HEK293T (cell line): Measurements from ENCODE around the gene ZBTB2.

Source experiments
- CTCF ChIA-PET: fragments of 350-600 bp; formaldehyde crosslinking; extraction: SDS; loops from one replicate; lab custom pipeline; 2021; ENCODE audit warnings: antibody characterized with exemption, inconsistent platforms; lab: Yijun Ruan, JAX
- POLR2A ChIA-PET: fragments of 350-600 bp; formaldehyde crosslinking; extraction: SDS; loops from one replicate; lab custom pipeline; 2020; ENCODE audit warnings: antibody characterized with exemption, inconsistent platforms; lab: Yijun Ruan, JAX
- DNase-seq: peaks from one replicate; pipeline ENCODE4 v3.0.0; 2012; ENCODE audit warnings: mixed read lengths; ENCODE audit errors: extremely low spot score
- ARNT ChIP-seq: fragments of 450-650 bp; IDR thresholded peaks from 2 replicates; pipeline ENCODE4 v1.6.1; 2017; ENCODE audit warnings: mild to moderate bottlenecking
- BHLHE40 ChIP-seq: fragments of 450-650 bp; IDR thresholded peaks from 2 replicates; pipeline ENCODE4 v1.6.1; 2016; ENCODE audit warnings: mild to moderate bottlenecking, moderate library complexity, borderline replicate concordance
- CTBP1 ChIP-seq: fragments of 450-650 bp; IDR thresholded peaks from 2 replicates; pipeline ENCODE4 v1.6.1; 2016; ENCODE audit warnings: borderline replicate concordance
- ELF4 ChIP-seq: fragments of 450-650 bp; IDR thresholded peaks from 2 replicates; pipeline ENCODE4 v1.6.1; 2017; ENCODE audit warnings: antibody characterized with exemption
- FOXA1 ChIP-seq: fragments of 450-650 bp; IDR thresholded peaks from 2 replicates; pipeline ENCODE4 v1.6.1; 2016; ENCODE audit warnings: mild to moderate bottlenecking
- FOXK2 ChIP-seq: fragments of 450-650 bp; IDR thresholded peaks from 2 replicates; pipeline ENCODE4 v1.6.1; 2016; ENCODE audit warnings: mild to moderate bottlenecking
- FOXM1 ChIP-seq: fragments of 450-650 bp; IDR thresholded peaks from 2 replicates; pipeline ENCODE4 v1.6.1; 2017; ENCODE audit warnings: mild to moderate bottlenecking, borderline replicate concordance
- HDGF ChIP-seq: fragments of 450-650 bp; IDR thresholded peaks from 2 replicates; pipeline ENCODE4 v1.6.1; 2017; ENCODE audit warnings: antibody characterized with exemption, borderline replicate concordance
- L3MBTL2 ChIP-seq: fragments of 450-650 bp; conservative IDR thresholded peaks from 2 replicates; pipeline ENCODE4 v1.6.1; 2016; ENCODE audit warnings: mild to moderate bottlenecking
- LEF1 ChIP-seq: fragments of 450-650 bp; IDR thresholded peaks from 2 replicates; pipeline ENCODE4 v1.6.1; 2017; ENCODE audit warnings: mild to moderate bottlenecking, borderline replicate concordance
- NFRKB ChIP-seq: fragments of 450-650 bp; IDR thresholded peaks from 2 replicates; pipeline ENCODE4 v1.6.1; 2016; ENCODE audit warnings: mild to moderate bottlenecking, moderate library complexity
- SP1 ChIP-seq: fragments of 450-650 bp; IDR thresholded peaks from 2 replicates; pipeline ENCODE4 v1.6.1; 2017
- SUZ12 ChIP-seq: fragments of 450-650 bp; IDR thresholded peaks from 2 replicates; pipeline ENCODE4 v1.6.1; 2016; ENCODE audit warnings: mild to moderate bottlenecking
- TARDBP ChIP-seq: fragments of 450-650 bp; IDR thresholded peaks from 2 replicates; pipeline ENCODE4 v1.6.1; 2016
- ZNF384 ChIP-seq: fragments of 450-650 bp; IDR thresholded peaks from 2 replicates; pipeline ENCODE4 v1.6.1; 2016
- TF ChIP-seq, protein P1 (sequence below): fragments of 450-650 bp; IDR thresholded peaks from 2 replicates; pipeline ENCODE4 v1.6.1; 2016

The ZBTB2 gene

DNA sequence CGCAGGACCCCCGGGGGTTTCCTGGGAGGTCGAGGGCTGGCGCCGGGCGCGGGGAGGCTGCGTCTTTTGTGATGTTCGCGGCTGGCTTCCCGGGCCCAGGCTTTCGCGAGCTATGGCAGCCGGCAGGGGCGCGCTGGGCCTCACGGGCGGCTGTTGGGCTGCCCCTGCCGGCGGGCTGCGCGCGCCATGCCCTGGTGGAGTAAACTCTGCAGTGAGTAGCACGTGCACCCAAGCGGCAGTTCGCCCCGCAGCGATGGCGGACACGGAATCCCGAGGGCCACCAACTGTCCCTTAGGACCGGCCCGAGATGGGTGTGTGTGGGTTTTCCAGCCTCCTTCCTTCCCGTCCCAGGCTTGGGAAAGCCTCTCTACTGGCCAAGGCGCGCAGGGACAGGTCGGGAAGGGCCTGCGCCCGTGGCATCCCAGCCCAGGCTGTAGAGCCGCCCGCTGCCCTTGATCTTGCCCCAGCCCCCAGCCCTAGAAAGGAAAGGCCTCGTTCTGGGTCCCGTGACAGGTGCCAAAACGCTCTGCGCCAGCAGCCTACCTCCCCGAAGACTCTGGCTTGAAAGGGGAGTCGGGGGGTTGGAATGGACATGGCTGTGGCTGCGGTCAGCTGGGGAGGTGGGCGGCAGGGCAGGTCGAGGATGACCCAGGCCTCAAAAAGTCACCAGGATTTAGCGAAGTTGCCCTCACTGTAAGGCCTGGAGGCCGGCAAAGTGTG is 49.7 kb downstream of the ZBTB2 start:
- POLR2A ChIA-PET, result no interaction called here
- TF ChIP-seq CTBP1 (no peak), SP1 (no peak), FOXA1 (no peak), NFRKB (no peak), ZNF384 (no peak), LEF1 (no peak), SUZ12 (no peak), HDGF (no peak), TARDBP (no peak), FOXM1 (no peak), L3MBTL2 (no peak), BHLHE40 (no peak), ELF4 (no peak), ARNT (no peak)
- TF ChIP-seq, protein P1, sequence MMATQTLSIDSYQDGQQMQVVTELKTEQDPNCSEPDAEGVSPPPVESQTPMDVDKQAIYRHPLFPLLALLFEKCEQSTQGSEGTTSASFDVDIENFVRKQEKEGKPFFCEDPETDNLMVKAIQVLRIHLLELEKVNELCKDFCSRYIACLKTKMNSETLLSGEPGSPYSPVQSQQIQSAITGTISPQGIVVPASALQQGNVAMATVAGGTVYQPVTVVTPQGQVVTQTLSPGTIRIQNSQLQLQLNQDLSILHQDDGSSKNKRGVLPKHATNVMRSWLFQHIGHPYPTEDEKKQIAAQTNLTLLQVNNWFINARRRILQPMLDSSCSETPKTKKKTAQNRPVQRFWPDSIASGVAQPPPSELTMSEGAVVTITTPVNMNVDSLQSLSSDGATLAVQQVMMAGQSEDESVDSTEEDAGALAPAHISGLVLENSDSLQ, result no peak
- DNase-seq, result no peak
- CTCF ChIA-PET, result interaction anchor here (0.6 kb wide), 1 partner anchor 11 kb away, joined by 3 read pairs; no protein-coding TSS in a partner anchor

DNA sequence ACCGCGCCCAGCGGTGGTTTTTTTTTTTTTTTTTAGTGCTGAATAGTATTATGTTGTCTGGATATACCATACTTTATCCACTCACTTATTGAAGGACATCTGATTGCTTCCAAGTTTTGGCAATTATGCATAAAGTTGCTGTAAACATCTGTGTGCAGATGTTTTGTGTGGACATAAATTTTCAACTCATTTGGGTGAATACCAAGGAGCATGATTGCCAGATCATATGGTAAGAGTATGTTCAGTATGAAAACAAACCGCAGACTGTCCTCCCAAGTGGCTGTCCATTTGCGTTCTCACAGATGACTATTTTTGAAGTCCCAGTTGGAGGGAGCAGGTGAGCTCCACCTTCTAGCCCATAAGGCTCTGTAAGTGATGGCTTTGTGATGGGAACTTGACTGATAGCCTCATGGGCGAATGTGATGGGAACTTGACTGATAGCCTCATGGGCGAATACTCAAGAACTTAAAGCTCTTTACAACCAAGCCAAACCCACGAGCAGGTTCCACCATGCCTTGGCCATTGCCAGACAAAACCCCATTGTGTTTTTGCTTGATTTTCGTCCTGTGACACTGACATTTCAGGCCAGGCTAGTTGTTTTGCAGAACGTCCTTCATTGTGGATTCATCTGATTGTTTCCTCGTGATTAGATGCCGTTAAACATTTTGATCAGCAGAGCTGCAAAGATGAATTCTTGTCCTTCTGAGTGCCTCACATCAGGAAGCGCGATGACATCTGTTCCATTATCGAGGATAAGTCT is 51.0 kb downstream of the ZBTB2 start:
- CTCF ChIA-PET, result interaction anchor here (0.7 kb wide), 1 partner anchor 278 kb away, joined by 4 read pairs; no protein-coding TSS in a partner anchor
- TF ChIP-seq FOXK2 (no peak), TARDBP (no peak), ZNF384 (no peak), NFRKB (no peak), BHLHE40 (no peak), LEF1 (no peak), FOXM1 (no peak), ARNT (no peak), SUZ12 (no peak), CTBP1 (no peak)
- POLR2A ChIA-PET, result no interaction called here
- no peak for DNase-seq

DNA sequence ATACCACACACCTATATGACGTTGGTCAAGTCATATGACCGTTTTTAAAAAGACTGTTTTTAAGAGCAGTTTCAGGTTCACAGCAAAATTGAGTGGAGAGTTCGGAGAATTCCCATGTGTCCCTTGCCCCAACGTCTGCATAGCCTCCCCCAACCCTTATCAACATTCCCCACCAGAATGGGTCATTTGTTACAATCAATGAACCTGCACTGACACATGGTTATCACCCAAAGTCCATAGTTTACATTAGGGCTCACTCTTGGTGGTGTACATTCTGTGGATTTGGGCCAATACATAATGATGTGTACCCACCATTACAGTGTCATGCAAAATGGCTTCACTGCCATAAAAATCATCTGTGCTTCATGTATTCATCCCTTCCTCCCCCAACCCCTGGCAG is 52.0 kb downstream of the ZBTB2 start:
- no peak for TF ChIP-seq BHLHE40
- no peak for TF ChIP-seq ARNT
- TF ChIP-seq TARDBP, result no peak
- TF ChIP-seq FOXM1, result no peak
- TF ChIP-seq NFRKB, result no peak
- no peak for TF ChIP-seq SUZ12
- TF ChIP-seq, protein P1, result no peak
- no peak for DNase-seq
- CTCF ChIA-PET, result no interaction called here
- POLR2A ChIA-PET, result interaction anchor here (0.6 kb wide), 1 partner anchor 10 kb away, joined by 3 read pairs; no protein-coding TSS in a partner anchor

DNA sequence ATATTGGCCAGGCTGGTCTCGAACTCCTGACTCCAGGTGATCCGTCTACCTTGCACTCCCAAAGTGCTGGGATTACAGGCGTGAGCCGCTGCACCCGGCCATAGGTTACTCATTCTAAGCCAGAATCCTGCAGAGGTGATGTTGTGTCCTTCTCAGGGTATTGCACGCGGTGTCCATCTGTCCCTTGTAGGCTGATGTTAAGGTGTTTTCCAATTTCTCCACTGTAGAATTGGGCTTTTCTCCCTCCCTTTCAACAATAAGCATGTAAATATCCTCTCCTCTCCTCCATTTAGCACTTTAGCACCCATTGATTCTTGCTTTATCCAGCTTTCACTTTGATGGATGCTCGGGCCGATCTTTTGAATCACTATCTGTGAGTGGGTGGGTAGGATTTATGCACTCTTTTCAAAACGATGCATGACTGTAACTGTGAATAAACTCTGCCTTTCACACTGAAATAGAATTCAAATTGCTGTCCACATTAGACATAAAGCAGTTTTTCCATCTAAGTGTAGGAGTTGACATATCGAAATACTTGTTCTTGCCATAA is 52.6 kb downstream of the ZBTB2 start:
- TF ChIP-seq FOXK2 (no peak), ZNF384 (no peak), HDGF (no peak), ARNT (no peak)
- ChIA-PET CTCF (interaction anchor here (1.2 kb wide), 1 partner anchor 14 kb away, joined by 7 read pairs; no protein-coding TSS in a partner anchor), POLR2A (no interaction called here)

DNA sequence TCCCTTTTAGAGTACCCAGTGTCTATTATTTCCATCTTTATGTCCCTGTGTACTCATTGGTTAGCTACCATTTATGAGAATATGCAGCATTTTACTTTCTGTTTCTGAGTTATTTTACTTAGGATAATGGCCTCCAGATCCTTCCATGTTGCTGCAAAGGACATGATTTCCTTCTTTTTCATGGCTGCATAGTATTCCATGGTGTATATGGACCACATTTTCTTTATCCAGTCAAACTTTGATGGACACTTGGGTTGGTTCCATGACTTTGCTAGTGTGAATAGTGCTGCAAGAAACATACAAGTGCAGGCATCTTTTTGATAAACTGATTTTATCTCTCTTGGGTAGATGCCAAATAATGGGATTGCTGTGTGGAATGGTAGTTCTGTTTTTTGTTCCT is 55.4 kb downstream of the ZBTB2 start:
- POLR2A ChIA-PET, result no interaction called here
- DNase-seq, result no peak
- CTCF ChIA-PET, result interaction anchor here (0.6 to 1.0 kb wide), 2 partner anchors 9 to 323 kb away, joined by 4 to 7 read pairs; no protein-coding TSS in a partner anchor
- TF ChIP-seq FOXM1 (no peak), NFRKB (no peak), L3MBTL2 (no peak)

More for the DNA sequence above, 52.6 kb downstream of the ZBTB2 start:
- DNase-seq, result no peak

DNA sequence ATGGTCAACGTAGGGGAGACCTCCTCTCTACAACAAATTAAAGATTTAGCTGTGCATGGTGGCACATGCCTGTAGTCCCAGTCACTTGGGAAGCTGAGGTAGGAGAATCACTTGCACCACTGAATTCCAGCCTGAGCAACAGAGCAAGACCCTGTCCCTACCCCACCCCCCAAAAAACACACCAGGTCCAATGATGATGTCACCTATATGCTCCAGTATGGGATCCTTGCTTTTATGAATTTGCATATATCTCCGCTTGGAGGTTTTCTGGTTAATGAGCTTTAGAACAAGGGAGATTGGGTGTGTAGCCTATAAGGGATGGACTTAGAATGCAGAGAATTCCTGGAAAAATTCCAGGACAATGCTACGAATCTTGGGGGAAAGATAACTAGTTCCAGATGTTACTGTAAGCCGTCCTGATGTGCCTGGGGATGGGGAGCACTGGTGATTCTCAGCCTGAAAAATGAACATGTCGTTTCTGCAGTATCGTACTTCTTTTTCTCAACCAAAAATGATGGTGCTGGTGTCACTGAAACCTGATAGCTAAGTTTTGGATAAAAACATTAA is 61.1 kb downstream of the ZBTB2 start:
- TF ChIP-seq L3MBTL2, result no peak
- no peak for TF ChIP-seq BHLHE40
- TF ChIP-seq, protein P1, result no peak
- TF ChIP-seq SUZ12, result no peak
- no peak for TF ChIP-seq FOXA1
- TF ChIP-seq ZNF384, result no peak
- TF ChIP-seq LEF1, result no peak
- TF ChIP-seq HDGF, result no peak
- no peak for TF ChIP-seq TARDBP
- no peak for TF ChIP-seq NFRKB
- TF ChIP-seq FOXM1, result no peak
- DNase-seq, result no peak
- ChIA-PET POLR2A (interaction anchor here (0.6 to 1.2 kb wide), 2 partner anchors 13 to 59 kb away, joined by 3 to 4 read pairs; no protein-coding TSS in a partner anchor), CTCF (interaction anchor here (0.6 to 3.5 kb wide), 3 partner anchors 12 to 568 kb away, joined by 3 to 11 read pairs (median 3); no protein-coding TSS in a partner anchor)
